ENCODE measurements around the gene COL19A1. TPM values are rescaled to one million over a fixed set of nuclear protein-coding genes. Genes with fewer than 3 reads are reported as not detected.

Gene COL19A1
- total and polyA plus RNA-seq, 9 of the 15 experiments (the other 6 are each of a cell fraction or from before 2014, with no cell fraction given), result not detected

DNA sequence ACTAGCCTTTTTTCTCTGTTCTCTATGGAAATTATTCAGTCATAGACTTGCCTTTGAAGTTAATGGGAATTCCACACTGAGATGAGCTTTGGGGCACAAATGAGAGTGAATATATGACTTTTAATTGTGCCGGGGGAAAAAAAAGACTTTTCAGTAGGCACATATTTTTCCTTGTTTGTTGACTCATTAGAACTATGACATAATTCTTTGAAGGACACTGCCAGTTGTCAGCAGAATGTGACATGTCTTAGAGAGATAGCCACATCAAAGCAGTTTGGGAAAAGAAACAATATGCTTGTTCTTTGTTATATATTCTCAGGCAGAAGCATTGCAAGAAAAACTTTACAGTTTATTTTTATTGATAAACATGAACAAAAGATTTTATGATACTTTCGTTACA, 298.2 kb downstream of the COL19A1 start (continued):
- no peak for TF ChIP-seq CTCF (IDR thresholded peaks at IDR 0.05 in 2 of 3, conservative IDR thresholded peaks at IDR 0.05 in 1 of 3; ENCODE audit: insufficient read depth in 2 of 3, low read depth in 1 of 3, low read length in 3 of 3)
- no peak for TF ChIP-seq PBX2 (CRISPR knock-in tag; IDR thresholded peaks at IDR 0.05; ENCODE audit: low read depth)
- TF ChIP-seq PBX2 (tag; conservative IDR thresholded peaks at IDR 0.05; ENCODE audit: low read depth), result peak; percentile 73
- no peak for TF ChIP-seq RFX1 (IDR thresholded peaks at IDR 0.05)
- no peak for TF ChIP-seq BHLHE40 (IDR thresholded peaks at IDR 0.05; ENCODE audit: low read length)
- TF ChIP-seq, protein P1, sequence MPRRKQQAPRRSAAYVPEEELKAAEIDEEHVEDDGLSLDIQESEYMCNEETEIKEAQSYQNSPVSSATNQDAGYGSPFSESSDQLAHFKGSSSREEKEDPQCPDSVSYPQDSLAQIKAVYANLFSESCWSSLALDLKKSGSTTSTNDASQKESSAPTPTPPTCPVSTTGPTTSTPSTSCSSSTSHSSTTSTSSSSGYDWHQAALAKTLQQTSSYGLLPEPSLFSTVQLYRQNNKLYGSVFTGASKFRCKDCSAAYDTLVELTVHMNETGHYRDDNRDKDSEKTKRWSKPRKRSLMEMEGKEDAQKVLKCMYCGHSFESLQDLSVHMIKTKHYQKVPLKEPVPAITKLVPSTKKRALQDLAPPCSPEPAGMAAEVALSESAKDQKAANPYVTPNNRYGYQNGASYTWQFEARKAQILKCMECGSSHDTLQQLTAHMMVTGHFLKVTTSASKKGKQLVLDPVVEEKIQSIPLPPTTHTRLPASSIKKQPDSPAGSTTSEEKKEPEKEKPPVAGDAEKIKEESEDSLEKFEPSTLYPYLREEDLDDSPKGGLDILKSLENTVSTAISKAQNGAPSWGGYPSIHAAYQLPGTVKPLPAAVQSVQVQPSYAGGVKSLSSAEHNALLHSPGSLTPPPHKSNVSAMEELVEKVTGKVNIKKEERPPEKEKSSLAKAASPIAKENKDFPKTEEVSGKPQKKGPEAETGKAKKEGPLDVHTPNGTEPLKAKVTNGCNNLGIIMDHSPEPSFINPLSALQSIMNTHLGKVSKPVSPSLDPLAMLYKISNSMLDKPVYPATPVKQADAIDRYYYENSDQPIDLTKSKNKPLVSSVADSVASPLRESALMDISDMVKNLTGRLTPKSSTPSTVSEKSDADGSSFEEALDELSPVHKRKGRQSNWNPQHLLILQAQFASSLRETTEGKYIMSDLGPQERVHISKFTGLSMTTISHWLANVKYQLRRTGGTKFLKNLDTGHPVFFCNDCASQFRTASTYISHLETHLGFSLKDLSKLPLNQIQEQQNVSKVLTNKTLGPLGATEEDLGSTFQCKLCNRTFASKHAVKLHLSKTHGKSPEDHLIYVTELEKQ (CRISPR knock-in tag; IDR thresholded peaks at IDR 0.05), result no peak
- no peak for TF ChIP-seq MCM3 (IDR thresholded peaks at IDR 0.05)
- TF ChIP-seq NR2F6 (CRISPR knock-in tag; IDR thresholded peaks at IDR 0.05), result no peak
- TF ChIP-seq EGR1 (conservative IDR thresholded peaks at IDR 0.05), result no peak
- peak; percentile 77 for TF ChIP-seq DPF2 (IDR thresholded peaks at IDR 0.05)
- peak; percentile 97 for TF ChIP-seq LEF1 (IDR thresholded peaks at IDR 0.05)
- TF ChIP-seq NELFE (IDR thresholded peaks at IDR 0.05; ENCODE audit: insufficient read depth, insufficient read length), result no peak
- TF ChIP-seq MCM2 (IDR thresholded peaks at IDR 0.05; ENCODE audit: low read depth), result no peak
- peak; percentile 93 for TF ChIP-seq MEIS2 (IDR thresholded peaks at IDR 0.05; ENCODE audit: partially characterized antibody)
- no peak for TF ChIP-seq NCOA1 (IDR thresholded peaks at IDR 0.05; ENCODE audit: low read depth)
- no peak for TF ChIP-seq HEY1 (CRISPR knock-in tag; IDR thresholded peaks at IDR 0.05; ENCODE audit: borderline replicate concordance)
- TF ChIP-seq, protein P2, sequence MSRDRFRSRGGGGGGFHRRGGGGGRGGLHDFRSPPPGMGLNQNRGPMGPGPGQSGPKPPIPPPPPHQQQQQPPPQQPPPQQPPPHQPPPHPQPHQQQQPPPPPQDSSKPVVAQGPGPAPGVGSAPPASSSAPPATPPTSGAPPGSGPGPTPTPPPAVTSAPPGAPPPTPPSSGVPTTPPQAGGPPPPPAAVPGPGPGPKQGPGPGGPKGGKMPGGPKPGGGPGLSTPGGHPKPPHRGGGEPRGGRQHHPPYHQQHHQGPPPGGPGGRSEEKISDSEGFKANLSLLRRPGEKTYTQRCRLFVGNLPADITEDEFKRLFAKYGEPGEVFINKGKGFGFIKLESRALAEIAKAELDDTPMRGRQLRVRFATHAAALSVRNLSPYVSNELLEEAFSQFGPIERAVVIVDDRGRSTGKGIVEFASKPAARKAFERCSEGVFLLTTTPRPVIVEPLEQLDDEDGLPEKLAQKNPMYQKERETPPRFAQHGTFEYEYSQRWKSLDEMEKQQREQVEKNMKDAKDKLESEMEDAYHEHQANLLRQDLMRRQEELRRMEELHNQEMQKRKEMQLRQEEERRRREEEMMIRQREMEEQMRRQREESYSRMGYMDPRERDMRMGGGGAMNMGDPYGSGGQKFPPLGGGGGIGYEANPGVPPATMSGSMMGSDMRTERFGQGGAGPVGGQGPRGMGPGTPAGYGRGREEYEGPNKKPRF (IDR thresholded peaks at IDR 0.05; ENCODE audit: low read depth, low read length), result no peak
- no peak for TF ChIP-seq ZNF584 (CRISPR knock-in tag; IDR thresholded peaks at IDR 0.05; ENCODE audit: low read depth)
- TF ChIP-seq, protein P3, sequence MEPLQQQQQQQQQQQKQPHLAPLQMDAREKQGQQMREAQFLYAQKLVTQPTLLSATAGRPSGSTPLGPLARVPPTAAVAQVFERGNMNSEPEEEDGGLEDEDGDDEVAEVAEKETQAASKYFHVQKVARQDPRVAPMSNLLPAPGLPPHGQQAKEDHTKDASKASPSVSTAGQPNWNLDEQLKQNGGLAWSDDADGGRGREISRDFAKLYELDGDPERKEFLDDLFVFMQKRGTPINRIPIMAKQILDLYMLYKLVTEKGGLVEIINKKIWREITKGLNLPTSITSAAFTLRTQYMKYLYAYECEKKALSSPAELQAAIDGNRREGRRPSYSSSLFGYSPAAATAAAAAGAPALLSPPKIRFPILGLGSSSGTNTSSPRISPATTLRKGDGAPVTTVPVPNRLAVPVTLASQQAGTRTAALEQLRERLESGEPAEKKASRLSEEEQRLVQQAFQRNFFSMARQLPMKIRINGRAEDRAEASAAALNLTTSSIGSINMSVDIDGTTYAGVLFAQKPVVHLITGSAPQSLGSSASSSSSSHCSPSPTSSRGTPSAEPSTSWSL (CRISPR knock-in tag; IDR thresholded peaks at IDR 0.05; ENCODE audit: borderline replicate concordance), result no peak
